GM18505 (cell line): ENCODE results near the gene CTRL.

Experiments used
- ATAC-seq: cut with Tn5 transposase; IDR thresholded peaks from one replicate; pipeline ENCODE4 v1.9.1; 2021; ENCODE audit not compliant: unreplicated experiment
- POLR2A ChIP-seq: IDR thresholded peaks from 4 replicates; pipeline ENCODE4 v1.6.1; 2011; ENCODE audit warnings: borderline replicate concordance; ENCODE audit not compliant: insufficient read depth, insufficient read length; ENCODE audit errors: extremely low read depth

Gene CTRL

GRCh38 chr16:67967183-67967957 lies 35.7 kb upstream of the CTRL start:
- ATAC-seq, result no peak
- TF ChIP-seq POLR2A, result no peak

GRCh38 chr16:67966549-67967182 lies 35.0 kb upstream of the CTRL start:
- TF ChIP-seq POLR2A, result no peak

DNA sequence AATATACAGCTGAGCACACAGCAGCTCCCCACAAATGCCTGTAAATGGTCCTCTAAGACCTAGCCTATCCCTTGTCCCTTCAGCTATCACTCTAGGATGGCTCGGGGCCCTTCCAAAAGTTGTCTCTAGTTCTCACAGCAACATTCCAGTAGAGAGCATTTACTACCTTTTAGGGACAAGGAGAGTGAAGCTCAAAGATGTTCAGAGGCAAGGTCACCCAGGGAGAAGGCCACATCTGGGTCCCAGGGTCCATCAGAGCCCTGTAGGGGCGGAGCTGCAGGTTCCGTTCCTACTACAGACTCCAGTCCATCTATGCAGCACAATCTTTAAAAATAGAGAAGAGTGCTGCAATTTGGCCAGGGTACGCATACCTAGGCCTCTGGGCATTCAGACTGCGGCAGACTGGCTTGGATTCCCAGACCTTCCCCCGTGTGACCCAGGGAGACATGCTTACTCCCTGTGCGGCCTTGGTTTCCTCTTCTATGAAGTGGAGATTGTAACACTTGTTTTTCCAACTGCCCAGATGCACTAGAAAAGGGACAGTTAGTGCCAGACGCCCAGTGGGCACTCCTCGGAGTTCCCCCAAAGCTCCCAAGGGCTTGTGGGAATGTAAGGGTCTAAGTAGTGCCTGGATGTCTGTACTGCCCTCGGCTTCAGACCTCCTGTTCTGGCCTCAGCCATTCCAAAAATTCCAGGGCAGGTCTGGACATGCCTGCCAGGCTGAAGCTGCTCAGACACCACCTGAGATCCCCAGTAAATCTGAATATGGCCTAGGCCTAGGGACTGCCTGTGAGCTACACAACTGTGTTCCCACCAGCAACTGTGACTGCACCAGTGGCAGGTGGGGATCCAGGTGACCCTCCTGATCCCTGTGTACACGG lies 34.2 kb upstream of the CTRL start:
- no peak for TF ChIP-seq POLR2A
- no peak for ATAC-seq

More at GRCh38 chr16:67966549-67967182, 35.0 kb upstream of the CTRL start:
- ATAC-seq, result no peak

- no peak for ATAC-seq
- TF ChIP-seq POLR2A, result no peak
These were observed 32.9 kb upstream of the CTRL start for GRCh38 chr16:67964477-67965131.

- no peak for ATAC-seq
- TF ChIP-seq POLR2A, result no peak
These were observed 32.1 kb upstream of the CTRL start for GRCh38 chr16:67963662-67964321.

GRCh38 chr16:67963292-67963661 lies 31.6 kb upstream of the CTRL start:
- TF ChIP-seq POLR2A, result no peak
- ATAC-seq, result no peak

GRCh38 chr16:67962135-67962534 lies 30.5 kb upstream of the CTRL start:
- no peak for ATAC-seq
- no peak for TF ChIP-seq POLR2A

- no peak for ATAC-seq
- no peak for TF ChIP-seq POLR2A
These were observed 29.9 kb upstream of the CTRL start for GRCh38 chr16:67961551-67961957.

- ATAC-seq, result no peak
- no peak for TF ChIP-seq POLR2A
These were observed 28.1 kb upstream of the CTRL start for GRCh38 chr16:67959536-67960329.

DNA sequence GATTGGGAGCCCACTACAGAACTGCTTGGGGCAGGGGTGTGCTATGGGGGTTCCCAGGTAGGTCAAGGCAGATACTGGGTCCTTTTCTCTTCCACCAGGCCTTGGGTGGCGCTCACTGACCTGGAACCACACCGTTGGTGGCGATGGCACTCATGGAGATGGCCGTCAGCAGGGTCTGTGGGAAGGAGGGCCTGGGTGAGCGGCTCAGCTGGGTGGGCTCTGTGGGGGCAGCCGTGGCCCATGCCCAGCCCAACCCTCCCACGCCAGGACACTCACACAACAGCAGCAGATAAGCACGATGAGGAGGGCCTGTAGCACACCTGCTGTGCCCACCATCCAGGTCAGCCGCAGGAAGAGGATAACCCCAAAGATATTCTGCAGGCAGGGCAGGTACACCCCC lies 26.0 kb upstream of the CTRL start:
- TF ChIP-seq POLR2A, result no peak
- no peak for ATAC-seq

DNA sequence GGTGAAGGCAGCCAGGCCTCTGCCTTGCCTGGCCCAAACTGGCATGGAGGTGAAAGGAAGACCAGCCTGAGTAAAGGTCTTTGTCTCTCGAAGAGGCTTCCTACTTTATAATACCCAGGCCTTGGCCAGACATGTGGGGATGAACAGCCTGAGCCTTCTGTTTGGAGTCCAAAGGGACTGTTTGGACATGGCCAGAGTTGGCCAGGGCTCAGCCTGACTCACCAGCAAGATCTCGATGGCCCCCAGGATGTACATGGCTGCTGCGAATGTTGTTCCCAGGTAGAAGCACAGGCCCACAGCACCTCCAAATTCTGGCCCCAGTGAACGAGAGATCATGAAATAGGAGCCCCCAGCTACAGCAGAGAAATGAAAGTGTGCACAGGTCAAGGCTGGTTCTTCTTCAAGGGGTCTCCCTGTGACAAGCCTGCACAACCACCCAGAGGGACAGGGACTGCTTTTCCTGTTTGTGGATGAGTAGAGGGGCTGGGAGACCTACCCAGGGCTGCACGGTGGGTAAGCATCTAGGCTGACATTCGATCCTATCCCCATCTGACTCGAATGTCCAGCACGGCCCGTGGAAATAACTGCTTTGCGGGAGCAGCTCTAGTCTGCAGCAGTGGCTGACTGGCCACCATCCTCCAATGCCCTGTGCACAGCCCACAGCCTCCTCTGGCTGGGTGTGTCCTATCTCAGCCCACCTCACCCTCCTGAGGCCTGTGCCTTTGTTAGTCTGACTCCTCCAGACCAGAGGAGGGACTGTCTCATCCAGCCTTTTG lies 22.9 kb upstream of the CTRL start:
- TF ChIP-seq POLR2A, result no peak
- no peak for ATAC-seq
